ENCODE measurements around the gene PRSS48. TPM values are rescaled to one million over a fixed set of nuclear protein-coding genes. Genes with fewer than 3 reads are reported as not detected.

Gene PRSS48
- total RNA-seq (not detected), polyA plus RNA-seq (not detected)
- long read RNA-seq, donor 1 = 0 reads
- long read RNA-seq, donor 2 = 0 reads
- long read RNA-seq, donor 3 = 0 reads
- long read RNA-seq, donor 4 = 0 reads
- long read RNA-seq, donor 5 = 0 reads
- long read RNA-seq, donor 6 = 0 reads
- long read RNA-seq, donor 7 = 0 reads
- long read RNA-seq, donor 8 = 0 reads
- long read RNA-seq, donor 9 = 0 reads
- long read RNA-seq, donor 10 = 0 reads

GRCh38 chr4:151276787-151277562 is at the start of gene PRSS48:
Gene PRSS48, plus strand, starts transcription at chr4:151277161. Its CDS starts 12 bp downstream, at chr4:151277173.
- intact Hi-C loops (cut with DNase I) = no loop called here
- H3K36me3 ChIP-seq (replicated peaks in 1 of 2) = no peaks in the 10 kb centered on the region
- TF ChIP-seq POLR2A (IDR thresholded peaks at IDR 0.05) (no peak), CTCF (IDR thresholded peaks at IDR 0.05) (peak; percentile 50 to 71 (median 66))
- peak; percentile 59 to 79 (median 71) for DNase-seq
- 63 to 73% (median 67%) methylated on average over 6 to 7 of the region's 7 CpGs for WGBS, 4 donors
- H3K4me1 ChIP-seq (replicated peaks in 1 of 2) = no peaks in the 10 kb centered on the region
- no peaks in the 10 kb centered on the region for H3K9me3 ChIP-seq (replicated peaks in 1 of 3)
- H3K27me3 ChIP-seq = no peaks in the 10 kb centered on the region
- H3K4me3 ChIP-seq = no peak within 1 kb of the TSS
- H3K27ac ChIP-seq = no peak within 1 kb of the TSS

- Histone ChIP-seq H3K27me3 (no peaks in the 10 kb centered on the region), H3K4me3 (peak overlapping the region in 1 of 4 donors; percentile 48), H3K9me3 (replicated peaks in 1 of 3) (no peaks in the 10 kb centered on the region), H3K27ac (peak overlapping the region in 3 of 5 donors; percentile 21 to 77 (median 46)), H3K4me1 (replicated peaks in 1 of 2) (peaks cover 19 to 33% of the 10 kb centered on the region in 2 donors), H3K36me3 (replicated peaks in 1 of 2) (no peaks in the 10 kb centered on the region)
- DNase-seq = no peak
- TF ChIP-seq CTCF (IDR thresholded peaks at IDR 0.05) (no peak), POLR2A (IDR thresholded peaks at IDR 0.05) (no peak)
- intact Hi-C loops (cut with DNase I) = no loop called here
- 62 to 78% (median 64%) methylated on average over 1 of the region's 1 CpG for WGBS, 4 donors
These were observed 49.8 kb upstream of the PRSS48 start for GRCh38 chr4:151227172-151227571.

- Histone ChIP-seq H3K9me3 (replicated peaks in 1 of 3) (no peaks in the 10 kb centered on the region), H3K27ac (peak overlapping the region in 3 of 5 donors; percentile 21 to 77 (median 46)), H3K36me3 (replicated peaks in 1 of 2) (no peaks in the 10 kb centered on the region), H3K4me3 (peak overlapping the region in 1 of 4 donors; percentile 48), H3K27me3 (no peaks in the 10 kb centered on the region), H3K4me1 (replicated peaks in 1 of 2) (peaks cover 19 to 39% of the 10 kb centered on the region in 2 donors)
- intact Hi-C loops (cut with DNase I) = no loop called here
- TF ChIP-seq CTCF (IDR thresholded peaks at IDR 0.05) = no peak
- DNase-seq = peak in 4 of 7 donors; percentile 36 to 64 (median 37)
- WGBS, 4 donors = 37 to 43% (median 41%) methylated on average over 3 of the region's 3 CpGs
These were observed 49.2 kb upstream of the PRSS48 start for GRCh38 chr4:151227731-151228130.

DNA sequence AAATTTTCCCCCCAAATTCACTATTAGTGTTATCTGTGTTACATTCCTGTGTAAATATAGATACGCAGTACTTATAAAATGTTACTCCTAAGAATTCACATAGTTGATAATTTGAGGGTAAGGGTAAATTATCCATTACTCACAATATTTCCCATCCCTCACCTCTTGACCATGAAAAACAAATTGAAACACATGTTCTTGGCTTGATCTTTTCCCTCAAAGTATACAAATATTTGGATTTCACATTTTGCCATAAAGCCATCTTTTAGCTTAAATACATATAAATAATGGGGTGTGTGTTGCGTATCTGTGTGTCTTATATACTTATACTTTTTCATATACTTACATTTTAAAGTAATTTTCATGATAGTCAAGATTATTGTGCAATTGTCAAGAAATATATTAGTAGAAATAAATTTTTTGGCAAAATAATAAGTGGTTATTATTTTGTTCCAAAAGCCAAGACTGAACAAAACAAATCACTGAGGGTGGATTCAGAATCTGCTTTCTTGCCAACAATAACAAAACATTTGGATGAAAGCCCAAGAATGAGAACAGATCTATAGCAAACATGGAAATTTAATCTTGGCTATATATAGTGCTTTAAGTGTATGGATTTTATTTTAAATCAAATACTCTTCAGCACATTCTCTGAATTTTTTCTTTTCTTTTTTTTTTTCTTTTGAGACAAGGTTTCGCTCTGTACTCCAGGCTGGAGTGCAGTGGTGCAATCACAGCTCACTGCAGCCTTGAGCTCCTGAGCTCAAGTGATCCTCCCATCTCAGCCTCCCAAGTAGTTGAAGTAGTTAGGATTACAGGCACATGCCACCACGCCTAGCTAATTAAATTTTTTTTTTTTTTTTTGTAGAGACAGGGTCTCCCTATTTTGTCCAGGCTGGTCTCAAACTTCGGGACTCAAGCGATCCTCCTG is 48.5 kb upstream of the PRSS48 start:
- no peak overlapping the region for H3K4me3 ChIP-seq
- WGBS, 4 donors = 83 to 84% (median 84%) methylated on average over 6 of the region's 6 CpGs
- intact Hi-C loops (cut with DNase I) = no loop called here
- TF ChIP-seq POLR2A (IDR thresholded peaks at IDR 0.05) = no peak
- TF ChIP-seq CTCF (IDR thresholded peaks at IDR 0.05) = no peak
- no peak for DNase-seq
- peak overlapping the region in 2 of 5 donors; percentile 46 to 77 for H3K27ac ChIP-seq
- no peaks in the 10 kb centered on the region for H3K9me3 ChIP-seq (replicated peaks in 1 of 3)
- peaks cover 19 to 40% of the 10 kb centered on the region in 2 donors for H3K4me1 ChIP-seq (replicated peaks in 1 of 2)
- no peaks in the 10 kb centered on the region for H3K36me3 ChIP-seq (replicated peaks in 1 of 2)
- H3K27me3 ChIP-seq = no peaks in the 10 kb centered on the region
